Astrocyte (in vitro differentiated cells and primary cell): ENCODE data around the gene YAF2. TPM values are rescaled to one million over a fixed set of nuclear protein-coding genes. Genes with fewer than 3 reads are reported as not detected.
"Not testable (repeated sequence)": the region's sequence is repeated elsewhere in the genome, so short reads cannot be mapped to it uniquely, and the experiment has no call there.

Source experiments
- DNase-seq: peaks from one replicate; pipeline ENCODE4 v3.0.0-alpha.2; 2010; ENCODE audit warnings: low read depth
- FAIRE-seq: peaks from 2 replicates; lab custom pipeline; 2011; peaks lifted over from hg19 to GRCh38; lab: Jason Lieb, UNC
- H2AFZ ChIP-seq: 2 replicates; pipeline ENCODE4 v1.6.0; 2012; ENCODE audit warnings: low read depth, low read length, inconsistent platforms
- H3K27ac ChIP-seq: 2 replicates; pipeline ENCODE4 v1.5.1; 2011; ENCODE audit warnings: low read depth, low read length, inconsistent platforms
- H3K27me3 ChIP-seq: 2 replicates; pipeline ENCODE4 v1.6.0; 2011; ENCODE audit warnings: low read length, inconsistent platforms; ENCODE audit not compliant: insufficient read depth
- H3K36me3 ChIP-seq: 2 replicates; pipeline ENCODE4 v1.5.1; 2011; ENCODE audit warnings: low read length, inconsistent platforms; ENCODE audit not compliant: insufficient read depth
- H3K4me1 ChIP-seq: 2 replicates; pipeline ENCODE4 v1.5.1; 2011; ENCODE audit warnings: low read length, inconsistent platforms; ENCODE audit not compliant: insufficient read depth
- H3K4me2 ChIP-seq: 2 replicates; pipeline ENCODE4 v1.6.0; 2012; ENCODE audit warnings: low read length, inconsistent platforms
- H3K4me3 ChIP-seq: 2 replicates; pipeline ENCODE4 v1.5.1; 2011; ENCODE audit warnings: low read depth, mild to moderate bottlenecking, low read length, inconsistent platforms; ENCODE audit not compliant: insufficient read depth
- H3K79me2 ChIP-seq: 2 replicates; pipeline ENCODE4 v1.6.0; 2012; ENCODE audit warnings: mild to moderate bottlenecking, low read length, inconsistent platforms; ENCODE audit not compliant: insufficient read depth
- H3K9ac ChIP-seq: 2 replicates; pipeline ENCODE4 v1.6.0; 2012; ENCODE audit warnings: mild to moderate bottlenecking, low read length, inconsistent platforms
- H3K9me3 ChIP-seq: 2 replicates; pipeline ENCODE4 v1.5.1; 2012; ENCODE audit warnings: low read depth, mild to moderate bottlenecking, low read length, inconsistent platforms; ENCODE audit not compliant: insufficient read depth
- H4K20me1 ChIP-seq: 2 replicates; pipeline ENCODE4 v1.6.0; 2012; ENCODE audit warnings: low read length, inconsistent platforms; ENCODE audit not compliant: insufficient read depth
- H3K27ac Mint-ChIP-seq: one replicate; pipeline ENCODE4 v1.8.0; 2021; ENCODE audit warnings: mild to moderate bottlenecking, mixed read lengths; ENCODE audit not compliant: unreplicated experiment
- H3K27me3 Mint-ChIP-seq: one replicate; pipeline ENCODE4 v1.8.0; 2021; ENCODE audit warnings: low read depth, mixed read lengths; ENCODE audit not compliant: unreplicated experiment
- H3K36me3 Mint-ChIP-seq: one replicate; pipeline ENCODE4 v1.8.0; 2021; ENCODE audit warnings: low read depth, mixed read lengths; ENCODE audit not compliant: unreplicated experiment
- H3K4me1 Mint-ChIP-seq: one replicate; pipeline ENCODE4 v1.8.0; 2021; ENCODE audit warnings: low read depth, mixed read lengths; ENCODE audit not compliant: unreplicated experiment
- H3K4me3 Mint-ChIP-seq: one replicate; pipeline ENCODE4 v1.8.0; 2021; ENCODE audit warnings: mild to moderate bottlenecking, moderate library complexity, mixed read lengths; ENCODE audit not compliant: unreplicated experiment
- H3K9me3 Mint-ChIP-seq: one replicate; pipeline ENCODE4 v1.8.0; 2021; ENCODE audit warnings: mild to moderate bottlenecking, mixed read lengths; ENCODE audit not compliant: unreplicated experiment
- CTCF ChIP-seq: IDR thresholded peaks from 2 replicates; pipeline ENCODE4 v1.5.1; 2011; ENCODE audit warnings: low read depth, mild to moderate bottlenecking, inconsistent platforms, low read length, moderate library complexity; ENCODE audit not compliant: insufficient read depth
- EZH2 ChIP-seq: IDR thresholded peaks from 2 replicates; pipeline ENCODE4 v1.6.1; 2012; ENCODE audit warnings: mild to moderate bottlenecking, low read length, inconsistent platforms; ENCODE audit not compliant: insufficient read depth
- total RNA-seq: library from RNA; stranded (reverse); gene quantifications from 2 replicates; pipeline ENCODE4 v1.2.1, GENCODE V29; 2021

YAF2 gene
- total RNA-seq, 1 donor from 2014 or later: 28.6 TPM

DNA sequence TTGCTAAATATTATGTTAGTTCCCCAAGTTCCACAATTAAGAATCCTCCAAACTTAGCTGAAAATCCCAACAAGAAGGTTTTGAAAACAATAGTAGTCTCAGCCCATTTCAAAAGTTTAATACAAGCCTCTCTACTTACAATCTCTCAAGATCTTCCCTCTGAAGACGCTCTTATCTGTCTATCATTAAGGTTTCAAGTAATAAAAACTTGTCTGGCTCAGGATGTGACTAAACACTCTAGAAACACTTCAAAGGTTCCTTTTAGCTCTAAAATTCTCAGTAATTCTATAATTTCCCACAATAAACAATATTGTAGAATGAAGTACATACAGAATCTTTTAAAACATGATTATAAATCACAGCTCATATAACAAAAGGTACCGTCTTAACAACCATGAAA is 16.3 kb downstream of the YAF2 start:
- Histone ChIP-seq H3K27ac (no peak overlapping the region), H2AFZ (no peak overlapping the region), H3K9me3 (no peaks in the 10 kb centered on the region), H3K4me2 (no peak overlapping the region), H3K4me3 (no peak overlapping the region), H3K27me3 (no peaks in the 10 kb centered on the region), H4K20me1 (peaks cover 15% of the 10 kb centered on the region), H3K9ac (no peak overlapping the region), H3K36me3 (no peaks in the 10 kb centered on the region), H3K79me2 (peaks cover 44% of the 10 kb centered on the region), H3K4me1 (peaks cover 10% of the 10 kb centered on the region)
- H3K4me1 Mint-ChIP-seq: peaks cover 16% of the 10 kb centered on the region
- no peak overlapping the region for H3K4me3 Mint-ChIP-seq
- H3K36me3 Mint-ChIP-seq: peaks cover 16% of the 10 kb centered on the region
- peaks cover 9% of the 10 kb centered on the region for H3K9me3 Mint-ChIP-seq
- no peak overlapping the region for H3K27ac Mint-ChIP-seq
- DNase-seq (no peak), FAIRE-seq (no peak)
- H3K27me3 Mint-ChIP-seq: no peaks in the 10 kb centered on the region
- TF ChIP-seq CTCF: no peak
- no peak for TF ChIP-seq EZH2

- no peak overlapping the region for H3K27ac ChIP-seq
- peak; percentile 45 for DNase-seq
- H3K79me2 ChIP-seq: peaks cover 45% of the 10 kb centered on the region
- H4K20me1 ChIP-seq: peaks cover 27% of the 10 kb centered on the region
- no peaks in the 10 kb centered on the region for H3K36me3 ChIP-seq
- TF ChIP-seq CTCF: no peak
- TF ChIP-seq EZH2: no peak
- H3K9ac ChIP-seq: no peak overlapping the region
- Mint-ChIP-seq H3K36me3 (no peaks in the 10 kb centered on the region), H3K27me3 (no peaks in the 10 kb centered on the region), H3K9me3 (no peaks in the 10 kb centered on the region), H3K27ac (no peak overlapping the region), H3K4me1 (peaks cover 16% of the 10 kb centered on the region), H3K4me3 (no peak overlapping the region)
- no peaks in the 10 kb centered on the region for H3K9me3 ChIP-seq
- no peak overlapping the region for H2AFZ ChIP-seq
- H3K4me1 ChIP-seq: peaks cover 10% of the 10 kb centered on the region
- no peaks in the 10 kb centered on the region for H3K27me3 ChIP-seq
- FAIRE-seq: peak; percentile 5
- no peak overlapping the region for H3K4me3 ChIP-seq
- peak overlapping the region; percentile 58 for H3K4me2 ChIP-seq
These were observed 20.4 kb downstream of the YAF2 start for GRCh38 chr12:42217656-42218055.

- Mint-ChIP-seq H3K4me3 (no peak overlapping the region), H3K9me3 (no peaks in the 10 kb centered on the region), H3K4me1 (peaks cover 16% of the 10 kb centered on the region), H3K36me3 (no peaks in the 10 kb centered on the region), H3K27me3 (no peaks in the 10 kb centered on the region), H3K27ac (no peak overlapping the region)
- Histone ChIP-seq H3K36me3 (no peaks in the 10 kb centered on the region), H3K9me3 (no peaks in the 10 kb centered on the region), H3K79me2 (peaks cover 42% of the 10 kb centered on the region), H3K9ac (no peak overlapping the region), H3K4me3 (no peak overlapping the region), H2AFZ (no peak overlapping the region), H4K20me1 (peaks cover 27% of the 10 kb centered on the region), H3K4me1 (peaks cover 10% of the 10 kb centered on the region), H3K27me3 (no peaks in the 10 kb centered on the region), H3K27ac (no peak overlapping the region), H3K4me2 (no peak overlapping the region)
- TF ChIP-seq CTCF (no peak), EZH2 (no peak)
- DNase-seq (no peak), FAIRE-seq (no peak)
These were observed 21.3 kb downstream of the YAF2 start for GRCh38 chr12:42216737-42217136.

DNA sequence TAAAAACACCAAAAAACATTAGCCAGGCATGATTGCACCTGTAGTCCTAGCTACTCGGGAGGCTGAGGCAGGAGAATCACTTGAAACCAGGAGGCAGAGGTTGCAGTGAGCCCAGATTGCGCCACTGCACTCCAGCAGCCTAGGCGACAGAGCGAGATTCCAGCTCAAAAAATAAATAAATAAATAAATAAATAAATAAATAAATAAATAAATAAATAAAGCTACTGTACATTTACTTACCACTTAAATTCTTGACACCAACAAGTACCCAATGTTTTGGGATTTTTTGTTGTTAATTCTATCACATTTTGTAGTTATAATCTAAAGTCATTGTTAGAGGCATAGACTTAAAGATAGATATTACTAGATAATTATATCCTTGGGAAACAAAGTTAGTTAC is 22.3 kb downstream of the YAF2 start:
- not testable (repeated sequence) for H3K36me3 ChIP-seq, H3K9me3 Mint-ChIP-seq, H3K36me3 Mint-ChIP-seq, H3K27ac Mint-ChIP-seq, DNase-seq, H3K4me2 ChIP-seq, H2AFZ ChIP-seq, FAIRE-seq, H3K27me3 Mint-ChIP-seq, H3K27me3 ChIP-seq, H3K4me3 ChIP-seq, H3K27ac ChIP-seq, H3K4me3 Mint-ChIP-seq, H3K9me3 ChIP-seq, H3K9ac ChIP-seq
- Histone ChIP-seq H4K20me1 (peaks cover 21% of the 10 kb centered on the region), H3K79me2 (peaks cover 38% of the 10 kb centered on the region), H3K4me1 (peaks cover 10% of the 10 kb centered on the region)
- peaks cover 16% of the 10 kb centered on the region for H3K4me1 Mint-ChIP-seq
